ENCODE measurements around the gene PRPSAP1.
"Not testable (repeated sequence)": the region's sequence is repeated elsewhere in the genome, so short reads cannot be mapped to it uniquely, and the experiment has no call there.

PRPSAP1 gene

GRCh38 chr17:76314392-76315227, 39.1 kb downstream of the PRPSAP1 start:
- DNase-seq = no peak

GRCh38 chr17:76312735-76313134, 41.0 kb downstream of the PRPSAP1 start:
- DNase-seq = no peak

- no peak for DNase-seq
These were observed 44.3 kb downstream of the PRPSAP1 start for GRCh38 chr17:76309461-76309860.

GRCh38 chr17:76307966-76308338, 45.8 kb downstream of the PRPSAP1 start, which contains the start of gene QRICH2:
TSS of gene QRICH2 (minus strand) at chr17:76308276. CDS start at chr17:76307998, 278 bp downstream.
- DNase-seq = no peak

- no peak for DNase-seq
These were observed 46.3 kb downstream of the PRPSAP1 start for GRCh38 chr17:76307299-76307965.

GRCh38 chr17:76305135-76305454, 48.6 kb downstream of the PRPSAP1 start:
- DNase-seq = not testable (repeated sequence)

GRCh38 chr17:76304226-76305134, 49.2 kb downstream of the PRPSAP1 start:
- no peak for DNase-seq

- DNase-seq = no peak
These were observed 56.3 kb downstream of the PRPSAP1 start for GRCh38 chr17:76297436-76297835.

GRCh38 chr17:76296889-76297288, 56.8 kb downstream of the PRPSAP1 start:
- no peak for DNase-seq

GRCh38 chr17:76296186-76296585, 57.5 kb downstream of the PRPSAP1 start:
- DNase-seq = no peak

GRCh38 chr17:76293106-76293505, 60.6 kb downstream of the PRPSAP1 start:
- DNase-seq = no peak

GRCh38 chr17:76292567-76292966, 61.1 kb downstream of the PRPSAP1 start:
- no peak for DNase-seq

- no peak for DNase-seq
These were observed 71.9 kb downstream of the PRPSAP1 start for GRCh38 chr17:76281573-76282371.

- no peak for DNase-seq
These were observed 73.1 kb downstream of the PRPSAP1 start for GRCh38 chr17:76280650-76281049.

GRCh38 chr17:76279742-76280287, 73.9 kb downstream of the PRPSAP1 start:
- DNase-seq = no peak

- peak; percentile 54 for DNase-seq
These were observed 74.6 kb downstream of the PRPSAP1 start for GRCh38 chr17:76278952-76279741.

- DNase-seq = no peak
These were observed 75.3 kb downstream of the PRPSAP1 start for GRCh38 chr17:76278268-76278908.

GRCh38 chr17:76277300-76278267, 76.1 kb downstream of the PRPSAP1 start:
- DNase-seq = no peak

Data from NCI-H510A (cell line).